Measurements from ENCODE around the gene SIGLEC1.

SIGLEC1 gene

GRCh38 chr20:3697588-3698305 lies 14.7 kb downstream of the SIGLEC1 start:
- DNase-seq, result no peak

DNA sequence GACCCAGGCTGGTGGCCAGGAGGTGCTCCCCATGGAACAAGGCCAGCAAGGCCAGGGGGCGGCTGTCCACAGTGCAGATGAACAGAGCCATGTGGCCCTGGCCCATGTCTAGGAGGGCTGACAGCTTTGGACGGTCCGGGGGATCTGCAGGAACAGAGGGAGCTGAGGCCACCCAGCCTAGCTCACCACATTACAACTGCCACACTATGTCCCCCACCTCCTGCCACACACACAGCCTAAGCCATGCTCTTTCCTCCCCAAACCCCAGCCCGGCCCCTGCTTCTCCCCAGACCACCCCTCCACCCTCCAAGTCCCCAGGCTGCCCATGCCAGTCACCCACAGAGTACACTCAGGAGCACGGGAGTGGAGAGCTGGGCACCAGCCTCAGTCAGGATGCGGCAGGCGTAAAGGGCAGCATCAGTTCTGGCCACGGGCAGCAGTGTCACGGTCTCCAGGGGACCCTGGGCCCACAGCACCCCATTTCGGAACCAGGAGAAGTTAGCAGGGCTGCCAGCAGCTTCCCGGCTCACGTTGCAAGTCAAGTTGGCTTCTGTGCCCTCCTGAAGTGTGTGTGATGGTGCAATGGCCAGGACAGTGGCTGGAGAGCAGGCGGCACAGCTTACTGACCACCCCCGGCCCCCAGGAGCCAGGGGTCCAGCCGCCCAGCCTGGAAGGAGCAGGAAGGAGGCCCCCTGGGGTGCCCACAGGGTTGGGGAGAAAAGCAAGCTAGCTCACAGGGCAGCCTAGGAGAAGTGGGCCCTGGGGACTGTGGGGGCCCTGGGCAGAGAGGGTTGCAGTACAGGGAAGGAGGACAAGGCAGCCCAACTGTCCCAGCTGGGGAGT lies 15.4 kb downstream of the SIGLEC1 start:
- DNase-seq, result no peak

DNA sequence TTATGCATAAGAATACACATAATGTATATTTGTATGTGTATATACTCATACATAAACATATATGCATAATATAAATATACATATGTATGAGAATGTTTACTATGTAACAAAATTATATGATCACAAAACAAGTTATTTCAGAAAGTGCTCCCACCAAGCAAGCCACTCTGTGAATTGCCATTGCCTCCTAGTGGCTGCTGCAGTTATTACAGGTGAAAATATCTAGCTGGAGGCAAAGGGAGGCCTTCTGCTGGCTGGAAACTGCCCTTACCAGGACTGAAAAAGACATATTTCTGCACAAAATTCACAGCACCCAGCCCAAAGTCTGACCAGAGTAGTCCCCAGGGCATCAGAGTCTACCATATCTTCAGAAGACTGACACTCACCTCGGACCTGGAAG lies 16.2 kb downstream of the SIGLEC1 start:
- no peak for DNase-seq

GRCh38 chr20:3694864-3695263 lies 17.5 kb downstream of the SIGLEC1 start:
- DNase-seq, result no peak

GRCh38 chr20:3693376-3693775 lies 19.0 kb downstream of the SIGLEC1 start:
- no peak for DNase-seq

DNA sequence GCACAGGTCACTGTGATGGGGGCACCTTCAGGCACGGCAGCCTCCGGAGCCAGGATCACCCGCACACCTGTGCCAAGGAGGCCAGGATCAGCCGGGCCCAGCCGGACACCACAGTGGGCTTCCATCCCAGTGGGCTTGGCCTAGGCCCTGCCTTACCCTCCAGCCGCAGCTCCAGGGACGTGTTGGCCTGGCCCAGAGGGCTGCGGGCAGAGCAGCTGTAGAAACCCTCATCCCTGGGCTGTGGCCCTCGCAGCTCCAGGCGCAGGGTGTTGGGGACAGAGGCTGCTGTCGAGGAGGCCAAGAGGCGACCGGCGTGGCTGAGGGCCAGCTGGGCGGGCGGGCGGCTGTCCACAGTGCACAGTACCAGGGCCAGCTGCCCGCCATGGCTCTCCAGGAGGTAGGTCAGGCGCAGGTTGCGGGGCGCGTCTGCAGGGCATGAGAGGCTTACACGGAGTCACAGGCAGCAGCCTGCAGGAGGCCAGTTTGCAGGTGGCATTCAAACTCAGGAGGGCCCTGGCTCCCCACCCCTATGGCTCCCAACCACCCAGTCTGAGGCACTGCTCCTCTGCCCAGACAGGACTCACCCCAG lies 19.6 kb downstream of the SIGLEC1 start:
- no peak for DNase-seq

DNA sequence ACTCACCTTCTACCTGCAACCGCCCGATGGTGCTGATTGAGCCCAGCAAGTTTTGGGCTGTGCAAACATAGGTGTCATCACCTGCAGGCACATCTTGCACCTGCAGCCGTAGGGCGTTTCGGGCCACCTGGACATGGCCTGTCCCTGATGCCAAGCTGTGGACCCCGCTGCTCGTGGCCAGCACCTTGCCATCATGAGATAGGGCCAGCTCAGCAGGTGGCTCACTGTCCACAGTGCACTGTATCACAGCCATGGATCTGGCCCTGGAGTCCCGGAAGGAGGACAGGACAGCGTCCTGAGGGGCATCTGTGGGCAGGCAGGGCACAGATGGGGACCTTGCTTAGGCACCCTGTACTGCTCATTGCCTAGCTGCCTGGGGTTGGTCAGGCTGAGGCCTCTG lies 20.5 kb downstream of the SIGLEC1 start:
- DNase-seq, result no peak

- DNase-seq, result no peak
Observed at GRCh38 chr20:3691306-3691705, 21.1 kb downstream of the SIGLEC1 start.

- DNase-seq, result no peak
Observed at GRCh38 chr20:3690413-3690812, 22.0 kb downstream of the SIGLEC1 start.

GRCh38 chr20:3689978-3690377 lies 22.4 kb downstream of the SIGLEC1 start:
- no peak for DNase-seq

- DNase-seq, result no peak
Observed at GRCh38 chr20:3687655-3688054, 24.7 kb downstream of the SIGLEC1 start.

- no peak for DNase-seq
Observed at GRCh38 chr20:3686867-3687321, 25.5 kb downstream of the SIGLEC1 start.

DNA sequence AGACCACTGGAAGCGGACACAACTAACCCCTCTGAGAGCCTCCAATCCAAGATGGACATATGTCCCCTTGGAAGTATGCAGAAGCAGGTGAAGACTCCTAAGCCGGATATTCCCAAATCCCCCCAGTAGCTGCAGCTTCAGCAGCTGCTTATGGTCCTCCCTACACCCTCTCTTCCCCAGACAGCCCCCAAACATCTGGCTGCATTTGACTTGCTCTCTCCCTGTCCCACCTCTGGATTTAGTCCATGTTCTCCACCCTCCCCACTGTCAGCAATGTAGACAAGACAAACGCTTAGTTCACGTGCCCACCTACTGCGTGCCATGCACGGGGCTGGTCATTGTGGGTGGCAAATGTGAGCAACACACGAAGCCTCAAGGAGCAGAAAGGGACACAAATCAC lies 26.0 kb downstream of the SIGLEC1 start:
- no peak for DNase-seq

- DNase-seq, result no peak
Observed at GRCh38 chr20:3685341-3685740, 27.1 kb downstream of the SIGLEC1 start.

DNA sequence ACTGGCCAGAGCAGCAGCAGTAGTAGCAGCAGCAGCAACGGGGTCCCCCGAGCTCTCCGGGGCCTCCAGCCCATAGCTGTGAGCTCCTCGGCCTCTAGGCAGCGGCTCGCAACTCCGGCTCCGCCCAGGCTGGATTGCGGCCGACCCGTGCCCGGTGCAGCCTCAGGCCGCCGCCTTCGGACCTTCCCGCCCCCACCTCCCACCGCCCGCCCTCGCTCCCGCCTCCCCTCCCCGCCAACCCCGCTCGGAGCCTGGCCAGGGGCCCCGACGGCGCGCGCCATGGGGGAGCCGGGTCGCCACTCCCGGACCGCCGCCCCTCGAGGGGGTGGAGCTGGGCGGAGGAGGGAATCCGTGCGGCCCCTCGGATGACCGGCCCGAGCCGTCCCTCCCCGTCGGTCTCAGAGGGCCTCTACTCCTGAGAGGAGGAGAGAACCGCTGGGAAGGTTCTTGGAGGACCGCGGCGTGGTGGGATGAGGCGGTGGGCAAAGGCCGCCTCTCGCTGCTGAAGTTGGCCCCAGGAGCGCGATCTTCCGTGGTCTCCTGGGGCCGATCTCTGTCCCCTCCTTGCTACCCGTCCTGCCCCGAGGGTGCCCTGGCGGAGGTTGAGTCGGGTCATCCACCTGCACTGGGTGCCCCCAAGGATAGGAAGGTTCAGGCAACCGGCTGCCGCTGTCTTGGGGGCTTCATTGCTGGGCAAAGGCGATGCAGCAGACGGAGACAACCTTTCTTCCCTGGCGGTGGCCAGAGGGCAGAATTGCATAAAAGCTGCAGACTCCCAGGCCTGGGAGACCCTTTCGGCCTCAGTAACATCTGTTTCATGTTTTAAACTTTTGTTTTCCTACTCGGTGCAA lies 30.2 kb downstream of the SIGLEC1 start, which contains the start of gene ADAM33:
Gene ADAM33 (minus strand): TSS at position 80 of the 851 bp plus-strand sequence. CDS start 6 bp downstream, at position 74.
- no peak for DNase-seq

DNA sequence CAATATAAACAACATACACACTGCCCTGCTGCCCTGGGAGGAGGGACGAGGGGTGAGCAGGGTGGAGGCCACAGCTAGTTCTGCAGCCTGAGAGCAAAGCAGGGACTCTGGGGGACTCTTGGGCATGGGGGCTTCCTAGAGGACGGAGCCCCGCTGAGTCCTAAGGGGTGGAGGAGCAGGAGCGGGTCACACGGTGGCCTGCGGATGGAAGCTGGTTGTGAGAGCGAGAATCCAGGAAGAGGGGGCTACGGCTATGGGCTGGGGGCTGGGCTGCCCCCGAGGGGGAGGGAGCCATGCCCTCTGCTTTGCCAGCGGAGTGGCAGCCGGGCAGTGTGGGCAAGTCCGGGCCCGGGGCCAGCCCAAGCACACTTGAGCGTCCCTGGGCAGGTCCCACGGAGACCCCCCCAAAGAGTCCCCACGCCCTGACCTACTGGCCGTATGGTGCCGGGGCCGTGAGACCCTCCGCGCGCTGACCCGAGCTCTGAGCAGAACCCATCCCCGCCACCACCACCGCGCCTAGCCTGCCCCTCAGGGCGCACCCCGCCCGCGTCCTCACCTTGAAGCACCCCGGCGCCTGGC lies 31.0 kb downstream of the SIGLEC1 start:
- no peak for DNase-seq

GRCh38 chr20:3680701-3681351 lies 31.6 kb downstream of the SIGLEC1 start:
- DNase-seq, result no peak

- DNase-seq, result no peak
Observed at GRCh38 chr20:3679749-3680700, 32.4 kb downstream of the SIGLEC1 start.

DNA sequence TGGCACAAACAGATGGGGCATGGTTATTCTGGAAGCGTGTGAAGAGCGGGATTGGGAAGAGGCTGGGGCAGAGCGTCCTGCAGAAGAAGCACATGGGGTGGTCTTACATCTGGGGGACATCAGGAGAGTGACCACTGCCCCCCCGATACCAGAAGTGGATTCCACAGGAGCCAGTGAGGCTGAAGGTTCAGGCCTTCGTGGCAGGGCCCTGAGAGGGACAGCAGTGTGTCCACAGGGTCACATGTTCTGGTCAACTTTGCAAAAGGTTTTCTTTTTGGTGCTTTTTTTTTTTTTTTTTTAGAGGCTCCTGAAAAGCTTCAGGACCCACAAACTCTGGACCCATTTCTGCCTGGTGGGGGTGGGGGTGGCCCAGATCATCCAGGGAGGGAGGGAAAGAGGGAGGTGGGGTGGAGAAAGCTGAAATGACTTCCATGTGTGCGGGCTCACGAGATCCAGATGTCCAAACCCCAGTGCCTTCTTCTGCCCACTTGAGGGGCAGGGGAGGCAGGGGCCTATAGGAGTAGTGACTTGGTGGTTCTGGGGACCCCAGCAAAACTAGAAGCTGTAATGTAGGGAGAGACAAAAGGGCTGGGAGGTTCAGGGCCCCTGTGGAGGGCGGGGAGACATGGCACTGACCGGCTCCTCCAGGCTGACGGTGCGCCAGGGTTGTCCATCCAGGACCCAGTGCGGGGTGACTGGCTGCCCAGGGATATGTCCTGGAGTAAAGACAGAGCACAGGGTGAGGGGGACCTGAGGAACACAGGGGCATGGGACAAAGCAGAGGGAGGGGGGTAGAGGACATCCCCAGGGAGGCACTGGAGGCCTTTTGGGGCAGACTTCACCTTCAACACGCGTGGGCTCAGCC lies 33.3 kb downstream of the SIGLEC1 start:
- DNase-seq, result no peak

GRCh38 chr20:3678198-3678597 lies 34.2 kb downstream of the SIGLEC1 start:
- DNase-seq, result no peak

Data from stimulated activated naive CD4-positive, alpha-beta T cell treated with Interleukin-2 at 50 U/mL for 16 hours (primary cell).